GM04504 (cell line): Measurements from ENCODE around the gene RBPJL.
A peak's percentile ranks its signal among the peaks of the same experiment; 100 is the strongest.

Experiments used
- DNase-seq: peaks from one replicate; pipeline ENCODE4 v3.0.0-alpha.2; 2012; ENCODE audit warnings: low read depth

Gene RBPJL

DNA sequence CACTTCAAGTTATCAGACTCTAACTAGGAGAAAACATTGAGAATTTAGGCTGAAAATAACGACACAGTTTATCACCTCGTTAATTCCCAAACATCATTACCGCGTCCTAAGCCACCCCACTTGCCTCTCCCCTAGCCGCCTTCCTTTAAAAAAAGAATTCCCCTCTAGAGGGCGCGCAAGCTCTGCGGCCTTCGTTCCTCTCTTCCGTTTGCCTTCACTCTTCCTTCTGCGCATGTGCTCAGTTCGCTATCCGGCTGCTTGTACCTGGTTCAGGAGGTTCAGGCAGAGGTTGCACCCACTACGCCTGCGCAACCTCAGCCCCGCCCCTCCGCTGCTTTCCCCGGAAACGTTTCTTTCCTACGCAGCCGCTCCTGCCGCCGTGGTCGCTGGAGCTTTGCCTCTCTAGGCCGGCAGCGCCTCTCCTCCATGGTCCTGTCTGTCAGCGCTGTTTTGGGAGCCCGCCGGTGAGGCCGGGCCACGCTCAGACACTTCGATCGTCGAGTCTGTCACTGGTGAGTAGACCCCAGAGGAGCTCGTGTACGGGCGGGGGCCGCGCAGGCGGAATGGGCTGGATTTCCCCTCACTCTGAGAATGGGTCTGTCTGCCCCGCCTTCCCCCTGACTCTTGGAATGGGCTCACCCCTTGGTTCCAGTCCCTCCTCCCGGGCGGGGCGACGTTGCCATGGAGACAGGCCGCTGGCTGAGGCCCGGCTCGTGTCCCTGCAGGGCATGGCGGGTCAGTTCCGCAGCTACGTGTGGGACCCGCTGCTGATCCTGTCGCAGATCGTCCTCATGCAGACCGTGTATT lies 56.4 kb downstream of the RBPJL start, which contains the start of gene SYS1:
Gene SYS1, plus strand, starts transcription at position 353 of the 807 bp plus-strand sequence. Its CDS starts 376 bp downstream, at position 729.
- DNase-seq, result peak; percentile 97

DNA sequence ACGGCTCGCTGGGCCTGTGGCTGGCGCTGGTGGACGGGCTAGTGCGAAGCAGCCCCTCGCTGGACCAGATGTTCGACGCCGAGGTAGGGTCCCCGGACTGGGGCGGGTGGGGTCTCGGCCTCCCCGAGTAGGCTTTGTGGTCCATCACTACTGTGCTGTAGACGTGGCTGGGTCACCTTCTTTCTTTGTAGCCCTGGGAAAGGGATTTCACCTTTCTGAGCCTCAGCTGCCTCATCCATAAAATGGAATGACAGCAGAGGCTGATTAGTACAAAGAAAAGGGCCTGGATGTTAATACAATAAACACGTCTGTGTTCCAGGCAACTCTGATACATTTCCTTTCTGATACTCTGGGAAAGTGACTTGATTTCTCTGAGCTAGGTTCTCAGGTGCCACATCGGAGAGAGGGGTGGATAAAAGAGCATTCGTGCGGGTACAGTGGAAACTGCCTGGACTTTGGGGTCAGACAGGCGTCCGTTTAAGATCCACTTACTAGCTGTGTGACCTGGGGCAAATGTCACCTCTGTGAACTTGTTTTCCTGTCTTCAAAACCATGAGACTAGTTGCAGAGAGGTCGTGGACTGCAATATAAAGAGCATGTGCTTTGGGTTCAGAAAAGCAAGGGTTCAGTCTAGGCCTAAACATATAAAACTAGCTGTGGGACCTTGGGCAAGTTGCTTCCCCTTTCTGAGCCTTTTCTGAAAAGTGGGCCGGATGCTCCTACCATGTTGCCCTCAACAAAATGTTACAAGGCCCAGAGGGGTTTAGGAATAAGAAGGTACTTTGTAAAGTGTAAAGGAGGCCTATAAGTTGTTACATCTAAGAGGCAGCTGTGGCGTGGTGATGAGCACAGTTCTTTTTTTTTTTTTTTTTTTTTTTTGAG lies 57.2 kb downstream of the RBPJL start:
- DNase-seq, result no peak

- DNase-seq, result no peak
Measured at GRCh38 chr20:45365444-45365970, 58.9 kb downstream of the RBPJL start.

DNA sequence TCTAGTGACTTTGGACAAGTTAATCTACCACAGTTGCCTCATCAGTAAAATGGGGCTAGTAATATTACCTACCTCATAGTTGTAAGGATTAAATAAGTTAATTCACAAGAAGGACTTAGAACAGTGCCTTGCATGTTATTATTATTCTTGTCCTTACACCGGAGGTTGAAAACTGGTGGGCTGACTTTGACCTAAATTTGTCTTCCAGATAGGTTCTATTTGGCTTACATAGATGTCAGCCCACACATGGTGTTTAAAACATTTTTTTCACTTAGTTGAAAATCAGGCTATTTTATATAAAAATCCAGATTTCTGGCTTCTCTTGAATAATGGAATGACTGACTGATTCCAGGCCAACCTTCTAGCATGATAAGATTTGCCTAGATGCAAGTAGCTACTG lies 59.6 kb downstream of the RBPJL start:
- DNase-seq, result no peak

- no peak for DNase-seq
Measured at GRCh38 chr20:45366631-45367030, 60.0 kb downstream of the RBPJL start.

DNA sequence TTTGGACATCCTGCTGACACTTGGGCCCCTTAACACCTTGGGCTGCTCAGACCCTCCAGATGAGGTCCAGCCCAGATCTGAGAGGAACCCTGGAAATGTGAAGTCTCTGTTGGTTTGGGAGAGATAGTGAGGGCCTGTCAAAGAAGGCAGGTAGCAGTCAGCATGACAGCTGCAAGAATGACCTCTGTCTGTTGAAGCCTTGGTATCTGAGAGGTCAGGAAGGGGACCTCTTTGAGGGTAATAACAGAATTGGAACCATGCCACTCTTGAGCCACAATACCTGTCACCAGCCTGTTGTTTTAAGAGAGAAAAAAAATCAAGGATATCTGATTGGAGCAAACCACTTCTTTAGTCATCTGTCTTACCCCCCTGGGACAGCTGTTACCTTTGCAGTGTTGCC lies 60.5 kb downstream of the RBPJL start:
- no peak for DNase-seq
